Gastrocnemius medialis (tissue), 4 donors: ENCODE data around the gene CCDC92B.

Source experiments
- POLR2A ChIP-seq, 2 donors: fragments of 450-650 bp; IDR thresholded peaks; one replicate each; pipeline ENCODE4 v1.6.1; 2017; ENCODE audit warnings: antibody characterized with exemption in 2 of 2, mild to moderate bottlenecking in 2 of 2, moderate library complexity in 2 of 2
- TF ChIP-seq, protein P1 (sequence below), 5 experiments: fragments of 450-650 bp in 3 of 5; fragments of 200-600 bp in 2 of 5; sonication (generic) in 2 of 5; IDR thresholded peaks in 4 of 5; conservative IDR thresholded peaks in 1 of 5; 1 replicate in 4 of 5; 2 replicates in 1 of 5; pipeline ENCODE4 v1.5.1; 2016 to 2019; ENCODE audit warnings: antibody characterized with exemption in 5 of 5, mild to moderate bottlenecking in 3 of 5, moderate library complexity in 3 of 5

DNA sequence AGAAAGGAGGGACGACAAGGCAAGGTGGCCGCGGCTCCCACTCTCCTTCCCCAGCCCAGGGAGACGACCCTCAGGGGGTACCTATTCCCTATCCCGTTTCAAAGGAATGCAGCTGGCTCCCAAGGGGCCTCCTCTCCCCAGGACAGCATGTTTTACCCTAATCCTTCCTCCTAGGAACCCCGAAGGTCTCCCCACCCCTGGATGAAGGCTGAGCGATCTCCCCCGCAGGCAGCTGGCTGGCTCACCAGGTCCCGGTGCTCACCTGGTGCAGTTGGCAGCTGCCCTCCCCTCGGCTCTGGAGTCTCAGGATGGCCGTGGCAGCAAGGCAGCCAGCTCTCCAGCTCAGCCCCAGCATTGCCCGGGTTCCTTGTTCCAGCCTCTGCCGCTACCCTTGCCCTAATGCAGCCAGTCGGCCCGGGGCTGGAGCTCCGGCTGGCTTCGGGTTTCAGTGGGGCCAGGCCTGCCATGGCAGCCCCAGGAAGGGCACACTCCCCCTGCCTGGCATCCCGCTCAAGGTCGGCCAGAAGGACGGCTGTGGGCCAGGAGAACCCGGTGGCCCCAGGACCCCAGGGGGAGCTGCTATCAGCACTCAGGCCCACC lies 42.4 kb downstream of the CCDC92B start:
- TF ChIP-seq, protein P1, sequence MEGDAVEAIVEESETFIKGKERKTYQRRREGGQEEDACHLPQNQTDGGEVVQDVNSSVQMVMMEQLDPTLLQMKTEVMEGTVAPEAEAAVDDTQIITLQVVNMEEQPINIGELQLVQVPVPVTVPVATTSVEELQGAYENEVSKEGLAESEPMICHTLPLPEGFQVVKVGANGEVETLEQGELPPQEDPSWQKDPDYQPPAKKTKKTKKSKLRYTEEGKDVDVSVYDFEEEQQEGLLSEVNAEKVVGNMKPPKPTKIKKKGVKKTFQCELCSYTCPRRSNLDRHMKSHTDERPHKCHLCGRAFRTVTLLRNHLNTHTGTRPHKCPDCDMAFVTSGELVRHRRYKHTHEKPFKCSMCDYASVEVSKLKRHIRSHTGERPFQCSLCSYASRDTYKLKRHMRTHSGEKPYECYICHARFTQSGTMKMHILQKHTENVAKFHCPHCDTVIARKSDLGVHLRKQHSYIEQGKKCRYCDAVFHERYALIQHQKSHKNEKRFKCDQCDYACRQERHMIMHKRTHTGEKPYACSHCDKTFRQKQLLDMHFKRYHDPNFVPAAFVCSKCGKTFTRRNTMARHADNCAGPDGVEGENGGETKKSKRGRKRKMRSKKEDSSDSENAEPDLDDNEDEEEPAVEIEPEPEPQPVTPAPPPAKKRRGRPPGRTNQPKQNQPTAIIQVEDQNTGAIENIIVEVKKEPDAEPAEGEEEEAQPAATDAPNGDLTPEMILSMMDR (IDR thresholded peaks at IDR 0.05 in 4 of 5, conservative IDR thresholded peaks at IDR 0.05 in 1 of 5): no peak
- no peak for TF ChIP-seq POLR2A (IDR thresholded peaks at IDR 0.05)
